Central memory CD8-positive, alpha-beta T cell (primary cell): ENCODE results near the gene SYMPK.

Experiments
- ATAC-seq: fragments of 150-1000 bp; cut with Tn5 transposase; replicated peaks from 2 replicates; pipeline ENCODE4 v1.10.0; 2022; ENCODE audit warnings: mild to moderate bottlenecking, moderate FRiP score, moderate number of reproducible peaks; ENCODE audit not compliant: poor library complexity, severe bottlenecking; ENCODE audit errors: extremely low read depth
- DNase-seq, 2 donors: peaks; one replicate each; pipeline ENCODE4 v3.0.0; 2021; ENCODE audit warnings: low spot score in 2 of 2
- H3K27ac Mint-ChIP-seq: one replicate; pipeline ENCODE4 v1.8.0; 2022; ENCODE audit warnings: low read depth, mild to moderate bottlenecking, moderate library complexity, mixed read lengths
- H3K27me3 Mint-ChIP-seq: one replicate; pipeline ENCODE4 v1.8.0; 2022; ENCODE audit warnings: mixed read lengths
- H3K36me3 Mint-ChIP-seq: one replicate; pipeline ENCODE4 v1.8.0; 2022; ENCODE audit warnings: mild to moderate bottlenecking, moderate library complexity, mixed read lengths; ENCODE audit not compliant: insufficient read depth
- H3K4me1 Mint-ChIP-seq: one replicate; pipeline ENCODE4 v1.8.0; 2022; ENCODE audit warnings: mixed read lengths
- H3K4me3 Mint-ChIP-seq: one replicate; pipeline ENCODE4 v1.8.0; 2022; ENCODE audit warnings: mild to moderate bottlenecking, moderate library complexity, mixed read lengths
- H3K9me3 Mint-ChIP-seq: one replicate; pipeline ENCODE4 v1.8.0; 2022; ENCODE audit warnings: mixed read lengths

The SYMPK gene

GRCh38 chr19:45883586-45883880 lies 20.6 kb upstream of the SYMPK start:
- Mint-ChIP-seq H3K4me1 (peaks cover 24% of the 10 kb centered on the region), H3K9me3 (no peaks in the 10 kb centered on the region), H3K4me3 (peak overlapping the region; percentile 68), H3K27ac (peak overlapping the region; percentile 26), H3K27me3 (peaks cover 7% of the 10 kb centered on the region), H3K36me3 (peaks cover 10% of the 10 kb centered on the region)
- ATAC-seq = no peak
- DNase-seq = no peak

- Mint-ChIP-seq H3K36me3 (peaks cover 10% of the 10 kb centered on the region), H3K4me1 (peaks cover 24% of the 10 kb centered on the region), H3K9me3 (no peaks in the 10 kb centered on the region), H3K27ac (peak overlapping the region; percentile 26), H3K27me3 (peaks cover 13% of the 10 kb centered on the region), H3K4me3 (peak overlapping the region; percentile 68)
- DNase-seq = peak; percentile 74 to 88
- ATAC-seq = no peak
Measured at GRCh38 chr19:45882652-45883585, 20.0 kb upstream of the SYMPK start.

GRCh38 chr19:45881909-45882528 lies 19.1 kb upstream of the SYMPK start:
- no peaks in the 10 kb centered on the region for H3K9me3 Mint-ChIP-seq

GRCh38 chr19:45881082-45881908 lies 18.3 kb upstream of the SYMPK start:
- Mint-ChIP-seq H3K4me3 (no peak overlapping the region), H3K27ac (no peak overlapping the region), H3K9me3 (no peaks in the 10 kb centered on the region), H3K36me3 (peaks cover 8% of the 10 kb centered on the region), H3K4me1 (peaks cover 20% of the 10 kb centered on the region), H3K27me3 (peaks cover 19% of the 10 kb centered on the region)
- ATAC-seq (no peak), DNase-seq (no peak)

More at GRCh38 chr19:45881909-45882528, 19.1 kb upstream of the SYMPK start:
- ATAC-seq (no peak), DNase-seq (no peak)
- Mint-ChIP-seq H3K27ac (no peak overlapping the region), H3K4me1 (peaks cover 24% of the 10 kb centered on the region), H3K4me3 (no peak overlapping the region), H3K36me3 (peaks cover 10% of the 10 kb centered on the region), H3K27me3 (peaks cover 14% of the 10 kb centered on the region)

GRCh38 chr19:45879971-45880370 lies 17.0 kb upstream of the SYMPK start:
- no peak for DNase-seq
- Mint-ChIP-seq H3K27ac (no peak overlapping the region), H3K27me3 (peaks cover 32% of the 10 kb centered on the region)

GRCh38 chr19:45879055-45879454 lies 16.1 kb upstream of the SYMPK start:
- Mint-ChIP-seq H3K9me3 (no peaks in the 10 kb centered on the region), H3K27me3 (peaks cover 40% of the 10 kb centered on the region), H3K36me3 (peaks cover 2% of the 10 kb centered on the region), H3K27ac (no peak overlapping the region), H3K4me1 (peaks cover 19% of the 10 kb centered on the region), H3K4me3 (no peak overlapping the region)
- DNase-seq (no peak), ATAC-seq (no peak)

More at GRCh38 chr19:45879971-45880370, 17.0 kb upstream of the SYMPK start:
- no peak overlapping the region for H3K4me3 Mint-ChIP-seq
- peaks cover 19% of the 10 kb centered on the region for H3K4me1 Mint-ChIP-seq
- H3K36me3 Mint-ChIP-seq = peaks cover 3% of the 10 kb centered on the region
- ATAC-seq = no peak
- H3K9me3 Mint-ChIP-seq = no peaks in the 10 kb centered on the region

- H3K36me3 Mint-ChIP-seq = peaks cover 2% of the 10 kb centered on the region
- no peak for ATAC-seq
- no peak overlapping the region for H3K4me3 Mint-ChIP-seq
- H3K27ac Mint-ChIP-seq = no peak overlapping the region
- H3K9me3 Mint-ChIP-seq = no peaks in the 10 kb centered on the region
- no peak for DNase-seq
- H3K27me3 Mint-ChIP-seq = peaks cover 40% of the 10 kb centered on the region
- peaks cover 12% of the 10 kb centered on the region for H3K4me1 Mint-ChIP-seq
Measured at GRCh38 chr19:45878043-45878794, 15.3 kb upstream of the SYMPK start.

- Mint-ChIP-seq H3K27me3 (peaks cover 40% of the 10 kb centered on the region), H3K4me1 (peaks cover 8% of the 10 kb centered on the region), H3K36me3 (peaks cover under 1% of the 10 kb centered on the region), H3K9me3 (no peaks in the 10 kb centered on the region), H3K4me3 (no peak overlapping the region), H3K27ac (peak overlapping the region; percentile 9)
- DNase-seq (no peak), ATAC-seq (no peak)
Measured at GRCh38 chr19:45876411-45877197, 13.7 kb upstream of the SYMPK start.

- DNase-seq (no peak), ATAC-seq (no peak)
- no peaks in the 10 kb centered on the region for H3K36me3 Mint-ChIP-seq
- no peaks in the 10 kb centered on the region for H3K9me3 Mint-ChIP-seq
- peaks cover 40% of the 10 kb centered on the region for H3K27me3 Mint-ChIP-seq
- no peak overlapping the region for H3K4me3 Mint-ChIP-seq
- peaks cover 8% of the 10 kb centered on the region for H3K4me1 Mint-ChIP-seq
- H3K27ac Mint-ChIP-seq = peak overlapping the region; percentile 9
Measured at GRCh38 chr19:45876161-45876410, 13.1 kb upstream of the SYMPK start.

GRCh38 chr19:45874620-45874966 lies 11.6 kb upstream of the SYMPK start:
- Mint-ChIP-seq H3K27ac (no peak overlapping the region), H3K27me3 (peaks cover 40% of the 10 kb centered on the region), H3K4me3 (no peak overlapping the region)

GRCh38 chr19:45873219-45873772 lies 10.3 kb upstream of the SYMPK start:
- Mint-ChIP-seq H3K27ac (no peak overlapping the region), H3K4me3 (no peak overlapping the region), H3K27me3 (peaks cover 31% of the 10 kb centered on the region), H3K36me3 (no peaks in the 10 kb centered on the region), H3K9me3 (no peaks in the 10 kb centered on the region), H3K4me1 (peaks cover 8% of the 10 kb centered on the region)
- ATAC-seq = no peak
- DNase-seq = no peak

More at GRCh38 chr19:45874620-45874966, 11.6 kb upstream of the SYMPK start:
- ATAC-seq = no peak
- no peak for DNase-seq
- H3K9me3 Mint-ChIP-seq = no peaks in the 10 kb centered on the region
- peaks cover 8% of the 10 kb centered on the region for H3K4me1 Mint-ChIP-seq
- H3K36me3 Mint-ChIP-seq = no peaks in the 10 kb centered on the region
